OCI-LY1 (cell line): Measurements from ENCODE around the gene COL18A1.

Experiments
- H2AFZ ChIP-seq: fragments of 200-600 bp; sonication (generic), shearing (Covaris generic); 2 replicates; pipeline ENCODE4 v1.6.0; 2014; ENCODE audit warnings: antibody characterized with exemption, mild to moderate bottlenecking, low read length
- H3F3A ChIP-seq: fragments of 200-600 bp; sonication (generic), shearing (Covaris generic); 2 replicates; pipeline ENCODE4 v1.6.0; 2014; ENCODE audit warnings: mild to moderate bottlenecking, antibody characterized with exemption, low read length, moderate library complexity; ENCODE audit not compliant: insufficient read depth
- H3K27ac ChIP-seq: fragments of 200-600 bp; sonication (generic); 2 replicates; pipeline ENCODE4 v1.5.1; 2014; ENCODE audit warnings: low read length, mixed run types, mild to moderate bottlenecking, low read depth; ENCODE audit not compliant: poor library complexity, severe bottlenecking
- H3K27me3 ChIP-seq: fragments of 200-600 bp; sonication (generic); 2 replicates; pipeline ENCODE4 v1.6.0; 2014; ENCODE audit warnings: antibody characterized with exemption, mild to moderate bottlenecking, low read length, moderate library complexity; ENCODE audit not compliant: insufficient read depth
- H3K36me3 ChIP-seq: fragments of 200-600 bp; sonication (generic); 2 replicates; pipeline ENCODE4 v1.6.1; 2014; ENCODE audit warnings: mild to moderate bottlenecking, antibody characterized with exemption, low read length, moderate library complexity, mixed read lengths; ENCODE audit not compliant: insufficient read depth
- H3K4me1 ChIP-seq: fragments of 200-600 bp; sonication (generic); 2 replicates; pipeline ENCODE4 v1.5.1; 2014; ENCODE audit warnings: mild to moderate bottlenecking, low read length, moderate library complexity; ENCODE audit not compliant: insufficient read depth, severe bottlenecking
- H3K4me2 ChIP-seq: fragments of 200-600 bp; sonication (generic), shearing (Covaris generic); 2 replicates; pipeline ENCODE4 v1.6.1; 2014; ENCODE audit warnings: low read length
- H3K4me3 ChIP-seq: fragments of 200-600 bp; sonication (generic); 2 replicates; pipeline ENCODE4 v1.5.1; 2014; ENCODE audit warnings: low read length, low read depth, mild to moderate bottlenecking, mixed read lengths; ENCODE audit not compliant: poor library complexity, severe bottlenecking
- H3K79me2 ChIP-seq: fragments of 200-600 bp; shearing (Covaris generic); 2 replicates; pipeline ENCODE4 v1.6.1; 2016; ENCODE audit warnings: mixed run types, low read length, mixed read lengths; ENCODE audit not compliant: insufficient read depth
- H3K9ac ChIP-seq: fragments of 200-600 bp; sonication (generic), shearing (Covaris generic); 2 replicates; pipeline ENCODE4 v1.6.1; 2014; ENCODE audit warnings: mild to moderate bottlenecking, low read length, mixed read lengths
- H3K9me2 ChIP-seq: fragments of 200-600 bp; sonication (generic), shearing (Covaris generic); 2 replicates; pipeline ENCODE4 v1.6.1; 2014; ENCODE audit warnings: low read depth, mild to moderate bottlenecking, low read length, mixed read lengths
- H3K9me3 ChIP-seq: fragments of 200-600 bp; shearing (Covaris generic); 2 replicates; pipeline ENCODE4 v1.6.1; 2014; ENCODE audit warnings: low read length, mixed read lengths
- H4K20me1 ChIP-seq: fragments of 200-600 bp; sonication (generic), shearing (Covaris generic); 2 replicates; pipeline ENCODE4 v1.6.0; 2016; ENCODE audit warnings: mild to moderate bottlenecking, low read length; ENCODE audit not compliant: insufficient read depth
- EZH2 ChIP-seq: fragments of 200-600 bp; sonication (generic), shearing (Covaris generic); IDR thresholded peaks from 2 replicates; pipeline ENCODE4 v1.8.0; 2017; ENCODE audit warnings: borderline replicate concordance, mixed run types, mild to moderate bottlenecking, antibody characterized with exemption, low read length, moderate library complexity, mixed read lengths
- TF ChIP-seq, protein P1 (sequence below): fragments of 200-600 bp; sonication (generic), shearing (Covaris generic); IDR thresholded peaks from 2 replicates; pipeline ENCODE4 v1.5.1; 2017; ENCODE audit warnings: mild to moderate bottlenecking, antibody characterized with exemption, low read length, moderate library complexity, mixed read lengths

Gene COL18A1

GRCh38 chr21:45397381-45397780 is 7.6 kb upstream of the COL18A1 start:
- Histone ChIP-seq H2AFZ (no peak overlapping the region), H3K27ac (no peak overlapping the region), H3K4me3 (no peak overlapping the region), H3K9me2 (no peaks in the 10 kb centered on the region), H3K9me3 (0 out of 2 replicates have a peak, but pooled peaks cover 6% of the 10 kb centered on the region), H3K79me2 (no peaks in the 10 kb centered on the region), H3F3A (no peaks in the 10 kb centered on the region), H3K9ac (no peak overlapping the region), H3K4me2 (no peak overlapping the region), H4K20me1 (no peaks in the 10 kb centered on the region), H3K27me3 (peaks cover 7% of the 10 kb centered on the region; the same call in 1 of the 2 replicates), H3K36me3 (no peaks in the 10 kb centered on the region), H3K4me1 (no peaks in the 10 kb centered on the region)
- TF ChIP-seq, protein P1, sequence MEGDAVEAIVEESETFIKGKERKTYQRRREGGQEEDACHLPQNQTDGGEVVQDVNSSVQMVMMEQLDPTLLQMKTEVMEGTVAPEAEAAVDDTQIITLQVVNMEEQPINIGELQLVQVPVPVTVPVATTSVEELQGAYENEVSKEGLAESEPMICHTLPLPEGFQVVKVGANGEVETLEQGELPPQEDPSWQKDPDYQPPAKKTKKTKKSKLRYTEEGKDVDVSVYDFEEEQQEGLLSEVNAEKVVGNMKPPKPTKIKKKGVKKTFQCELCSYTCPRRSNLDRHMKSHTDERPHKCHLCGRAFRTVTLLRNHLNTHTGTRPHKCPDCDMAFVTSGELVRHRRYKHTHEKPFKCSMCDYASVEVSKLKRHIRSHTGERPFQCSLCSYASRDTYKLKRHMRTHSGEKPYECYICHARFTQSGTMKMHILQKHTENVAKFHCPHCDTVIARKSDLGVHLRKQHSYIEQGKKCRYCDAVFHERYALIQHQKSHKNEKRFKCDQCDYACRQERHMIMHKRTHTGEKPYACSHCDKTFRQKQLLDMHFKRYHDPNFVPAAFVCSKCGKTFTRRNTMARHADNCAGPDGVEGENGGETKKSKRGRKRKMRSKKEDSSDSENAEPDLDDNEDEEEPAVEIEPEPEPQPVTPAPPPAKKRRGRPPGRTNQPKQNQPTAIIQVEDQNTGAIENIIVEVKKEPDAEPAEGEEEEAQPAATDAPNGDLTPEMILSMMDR, result no peak

DNA sequence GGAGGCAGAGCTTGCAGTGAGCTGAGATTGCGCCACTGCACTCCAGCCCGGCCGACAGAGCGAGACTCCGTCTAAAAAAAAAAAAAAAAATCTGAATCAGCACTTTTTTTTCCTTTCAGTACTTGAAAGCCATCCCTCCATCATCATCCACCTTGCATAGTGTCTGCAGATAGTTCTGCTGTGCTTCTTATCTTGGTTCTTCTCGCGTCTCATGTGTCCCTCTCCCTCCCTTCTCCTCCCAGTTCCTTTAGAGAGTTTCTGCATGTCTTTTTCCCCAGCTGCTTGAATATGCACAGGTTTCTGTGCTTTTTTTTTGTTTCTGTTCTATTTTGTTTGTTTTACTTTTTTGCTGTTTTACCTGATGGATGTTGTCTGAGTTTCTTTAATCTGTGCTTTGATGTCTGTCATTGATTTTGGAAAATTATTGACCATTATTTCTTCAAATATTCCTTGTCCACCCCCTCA is 3.9 kb upstream of the COL18A1 start:
- no peaks in the 10 kb centered on the region for H3F3A ChIP-seq
- H3K9me2 ChIP-seq, result no peaks in the 10 kb centered on the region
- H3K79me2 ChIP-seq, result no peaks in the 10 kb centered on the region
- H2AFZ ChIP-seq, result no peak overlapping the region
- H3K9me3 ChIP-seq, result 0 out of 2 replicates have a peak, but pooled peaks cover 6% of the 10 kb centered on the region
- no peaks in the 10 kb centered on the region for H4K20me1 ChIP-seq
- H3K27me3 ChIP-seq, result peaks cover 7% of the 10 kb centered on the region; the same call in 1 of the 2 replicates
- no peaks in the 10 kb centered on the region for H3K4me1 ChIP-seq
- no peak for TF ChIP-seq EZH2
- TF ChIP-seq, protein P1, result no peak
- no peak overlapping the region for H3K4me2 ChIP-seq
- no peaks in the 10 kb centered on the region for H3K36me3 ChIP-seq
- H3K4me3 ChIP-seq, result no peak overlapping the region
- H3K27ac ChIP-seq, result no peak overlapping the region
- no peak overlapping the region for H3K9ac ChIP-seq

DNA sequence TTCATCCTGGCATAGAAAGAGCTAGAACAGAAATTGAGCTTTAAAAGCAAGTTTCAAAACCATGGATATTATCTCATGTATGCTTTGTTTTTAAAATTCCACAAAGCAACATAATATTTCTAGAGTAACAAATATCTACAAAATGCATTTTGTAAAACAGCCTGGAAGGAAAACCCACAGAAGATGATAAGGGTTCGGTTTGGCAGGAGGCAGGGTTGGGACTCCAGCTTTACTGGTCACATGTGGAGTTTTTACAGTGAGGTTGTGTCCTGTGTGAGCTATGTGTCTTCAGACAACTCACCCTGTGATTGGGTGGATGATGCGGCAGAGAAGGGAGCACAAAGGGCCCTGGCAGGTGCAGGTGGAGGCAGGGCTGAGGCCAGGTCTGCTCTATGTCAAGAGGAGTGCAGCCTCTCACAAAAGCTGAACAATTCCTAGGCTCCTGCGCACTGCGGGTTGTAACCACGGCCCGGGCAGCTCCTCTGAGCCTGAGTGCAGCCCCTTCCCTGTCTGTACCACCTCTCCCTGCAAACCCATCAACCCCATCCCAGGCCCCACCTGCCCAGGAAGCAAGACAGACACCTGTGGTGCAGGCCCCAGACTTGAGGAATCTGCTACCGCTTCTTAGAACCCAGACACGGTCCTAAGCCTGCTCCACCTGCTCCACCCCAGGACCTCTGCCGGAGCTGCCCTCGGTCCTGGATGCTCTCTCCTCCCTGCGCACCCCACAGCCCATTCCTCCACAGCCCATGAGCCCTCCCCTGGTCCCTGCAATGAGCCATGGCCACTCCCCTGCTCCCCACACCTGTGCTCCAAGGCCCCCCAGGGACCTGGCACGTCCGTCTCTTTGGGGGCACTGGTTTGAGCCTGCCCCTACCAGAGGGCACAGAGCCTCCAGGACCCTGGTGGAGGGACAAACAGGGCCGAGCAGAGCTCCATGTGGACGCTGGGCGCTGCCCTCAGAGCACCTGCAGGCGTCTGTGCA is 2.8 kb upstream of the COL18A1 start:
- H3F3A ChIP-seq, result no peaks in the 10 kb centered on the region
- H2AFZ ChIP-seq, result no peak overlapping the region
- H3K4me1 ChIP-seq, result no peaks in the 10 kb centered on the region
- H3K27me3 ChIP-seq, result peaks cover 7% of the 10 kb centered on the region; the same call in 1 of the 2 replicates
- H3K4me3 ChIP-seq, result no peak overlapping the region
- H3K4me2 ChIP-seq, result no peak overlapping the region
- H3K9ac ChIP-seq, result no peak overlapping the region
- TF ChIP-seq, protein P1, result no peak
- no peak for TF ChIP-seq EZH2
- no peak overlapping the region for H3K27ac ChIP-seq
- H4K20me1 ChIP-seq, result no peaks in the 10 kb centered on the region
- H3K9me2 ChIP-seq, result no peaks in the 10 kb centered on the region
- H3K79me2 ChIP-seq, result no peaks in the 10 kb centered on the region
- H3K36me3 ChIP-seq, result no peaks in the 10 kb centered on the region
- 0 out of 2 replicates have a peak, but pooled peaks cover 6% of the 10 kb centered on the region for H3K9me3 ChIP-seq
